ENCODE measurements around the gene HLCS. TPM values are rescaled to one million over a fixed set of nuclear protein-coding genes. Genes with fewer than 3 reads are reported as not detected.
"Not testable (repeated sequence)": the region's sequence is repeated elsewhere in the genome, so short reads cannot be mapped to it uniquely, and the experiment has no call there.

The HLCS gene
- total and polyA plus RNA-seq, 7 donors = 3.0 to 26.0 (median 12.5) TPM

- peaks cover 19 to 51% (median 36%) of the 10 kb centered on the region in 3 donors for H3K27me3 ChIP-seq
- intact Hi-C loops (cut with DNase I) = no loop called here
- 25 to 35% methylated on average over 76 of the region's 76 CpGs for WGBS, 2 donors
- no peak for DNase-seq
- TF ChIP-seq POLR2AphosphoS5 (IDR thresholded peaks at IDR 0.05) (no peak), EP300 (IDR thresholded peaks at IDR 0.05) (no peak), POLR2A (IDR thresholded peaks at IDR 0.05) (no peak), CTCF (IDR thresholded peaks at IDR 0.05) (no peak)
- peak overlapping the region; percentile 12 to 49 (median 41) for H3K4me3 ChIP-seq
- no peaks in the 10 kb centered on the region for H3K9me3 ChIP-seq
- H3K27ac ChIP-seq = no peak overlapping the region
- H3K4me1 ChIP-seq = peaks cover 0 to 23% (median 17%) of the 10 kb centered on the region in 4 donors
- H3K36me3 ChIP-seq = no peaks in the 10 kb centered on the region
Measured at GRCh38 chr21:37005548-37006485, 39.3 kb upstream of the HLCS start.

GRCh38 chr21:37003917-37004316, 37.4 kb upstream of the HLCS start:
- H3K4me3 ChIP-seq; H3K27ac ChIP-seq; H3K36me3 ChIP-seq; DNase-seq; intact Hi-C loops (cut with DNase I); H3K9me3 ChIP-seq: not testable (repeated sequence)
- peaks cover 19 to 36% (median 36%) of the 10 kb centered on the region in 3 donors for H3K27me3 ChIP-seq
- H3K4me1 ChIP-seq = peaks cover 0 to 15% (median 14%) of the 10 kb centered on the region in 4 donors
- 13 to 67% methylated on average over 3 of the region's 3 CpGs for WGBS, 2 donors

- intact Hi-C loops (cut with DNase I); H3K36me3 ChIP-seq; H3K9me3 ChIP-seq; H3K4me3 ChIP-seq; DNase-seq; H3K27ac ChIP-seq: not testable (repeated sequence)
- peaks cover 19 to 26% (median 25%) of the 10 kb centered on the region in 3 donors for H3K27me3 ChIP-seq
- 77 to 87% methylated on average over 12 of the region's 12 CpGs for WGBS, 2 donors
- H3K4me1 ChIP-seq = peaks cover 0 to 15% (median 14%) of the 10 kb centered on the region in 4 donors
Measured at GRCh38 chr21:37002851-37003250, 36.4 kb upstream of the HLCS start.

GRCh38 chr21:37001441-37001840, 35.0 kb upstream of the HLCS start:
- intact Hi-C loops (cut with DNase I) = no loop called here
- H3K4me1 ChIP-seq = peaks cover 0 to 8% (median 6%) of the 10 kb centered on the region in 4 donors
- no peak for DNase-seq
- TF ChIP-seq CTCF (IDR thresholded peaks at IDR 0.05) (no peak), POLR2A (IDR thresholded peaks at IDR 0.05) (no peak), EP300 (IDR thresholded peaks at IDR 0.05) (no peak), POLR2AphosphoS5 (IDR thresholded peaks at IDR 0.05) (no peak)
- no peaks in the 10 kb centered on the region for H3K9me3 ChIP-seq
- peaks cover 6 to 12% (median 11%) of the 10 kb centered on the region in 3 donors for H3K27me3 ChIP-seq
- no peaks in the 10 kb centered on the region for H3K36me3 ChIP-seq
- no peak overlapping the region for H3K27ac ChIP-seq
- WGBS, 2 donors = 52 to 58% methylated on average over 3 of the region's 3 CpGs
- no peak overlapping the region for H3K4me3 ChIP-seq

- no peak for DNase-seq
- Histone ChIP-seq H3K4me1 (no peaks in the 10 kb centered on the region), H3K4me3 (no peak overlapping the region), H3K9me3 (no peaks in the 10 kb centered on the region), H3K27me3 (peaks cover 0 to under 1% (median under 1%) of the 10 kb centered on the region in 3 donors), H3K36me3 (no peaks in the 10 kb centered on the region), H3K27ac (no peak overlapping the region)
- no peak for TF ChIP-seq POLR2AphosphoS5 (IDR thresholded peaks at IDR 0.05)
- TF ChIP-seq CTCF (IDR thresholded peaks at IDR 0.05) = no peak
- no peak for TF ChIP-seq EP300 (IDR thresholded peaks at IDR 0.05)
- TF ChIP-seq POLR2A (IDR thresholded peaks at IDR 0.05) = no peak
- WGBS, 2 donors = 74 to 77% methylated on average over 4 of the region's 4 CpGs
- intact Hi-C loops (cut with DNase I) = no loop called here
Measured at GRCh38 chr21:37000381-37000780, 33.9 kb upstream of the HLCS start.

Data from sigmoid colon (tissue), 7 donors.